OCI-LY1 (cell line): ENCODE results near the gene PTPRE.

ENCODE experiments used
- CTCF ChIP-seq: fragments of 200-600 bp; sonication (generic), shearing (Covaris generic); IDR thresholded peaks from 2 replicates; pipeline ENCODE4 v1.5.1; 2017; ENCODE audit warnings: mild to moderate bottlenecking, antibody characterized with exemption, low read length, moderate library complexity, mixed read lengths
- EZH2 ChIP-seq: fragments of 200-600 bp; sonication (generic), shearing (Covaris generic); IDR thresholded peaks from 2 replicates; pipeline ENCODE4 v1.8.0; 2017; ENCODE audit warnings: borderline replicate concordance, mixed run types, mild to moderate bottlenecking, antibody characterized with exemption, low read length, moderate library complexity, mixed read lengths

DNA sequence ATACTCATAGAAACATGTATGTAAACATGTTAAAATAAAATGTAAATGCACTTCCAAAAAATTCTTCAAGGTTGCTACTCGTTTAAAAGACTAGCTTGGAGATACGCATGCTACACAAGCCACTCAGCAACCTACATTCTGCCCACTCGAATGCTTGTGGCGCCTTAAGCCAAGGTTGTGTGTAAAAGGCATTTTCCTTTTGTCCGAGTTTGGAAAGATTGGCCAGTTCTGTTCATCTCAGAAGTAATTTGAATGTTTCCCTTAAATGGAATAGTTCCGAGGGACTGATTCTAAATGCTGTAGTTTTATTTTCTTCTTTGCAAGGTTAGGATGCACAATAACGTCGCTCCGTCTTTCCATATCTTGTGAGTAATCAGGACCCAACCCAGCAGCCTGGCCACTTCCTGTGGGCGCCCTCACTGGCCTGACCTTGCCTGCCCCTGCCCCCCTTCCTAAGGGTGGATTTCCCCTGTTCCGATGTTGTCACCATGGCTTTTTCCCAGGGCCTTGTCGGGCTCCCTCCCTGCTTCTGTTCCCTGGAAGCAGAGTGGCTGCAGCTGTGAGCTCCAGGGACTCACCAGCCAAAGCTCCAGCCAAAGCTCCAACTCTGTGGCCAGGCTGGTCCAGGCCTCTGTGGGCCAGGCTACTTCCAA, 70.6 kb downstream of the PTPRE start:
- TF ChIP-seq CTCF, result no peak
- no peak for TF ChIP-seq EZH2
